Endodermal cell (in vitro differentiated cells): ENCODE data around the gene KCNQ1. TPM values are rescaled to one million over a fixed set of nuclear protein-coding genes. Genes with fewer than 3 reads are reported as not detected.

ENCODE experiments used
- DNase-seq: peaks from one replicate; pipeline ENCODE4 v3.0.0-alpha.2; 2017
- H3K27ac ChIP-seq: 2 replicates; pipeline ENCODE4 v1.5.1; 2013; ENCODE audit warnings: mild to moderate bottlenecking, low read depth, low read length, moderate library complexity
- H3K27me3 ChIP-seq: 2 replicates; pipeline ENCODE4 v1.6.1; 2013; ENCODE audit warnings: mild to moderate bottlenecking, low read length, moderate library complexity; ENCODE audit not compliant: insufficient read depth, control insufficient read depth, poor library complexity, severe bottlenecking
- H3K36me3 ChIP-seq: 2 replicates; pipeline ENCODE4 v1.7.0; 2013; ENCODE audit warnings: mild to moderate bottlenecking, low read length, moderate library complexity; ENCODE audit not compliant: control insufficient read depth, insufficient read depth
- H3K4me1 ChIP-seq: one replicate; pipeline ENCODE4 v1.7.0; 2013; ENCODE audit warnings: low read length; ENCODE audit not compliant: control insufficient read depth, insufficient read depth
- H3K4me3 ChIP-seq: 2 replicates; pipeline ENCODE4 v1.5.1; 2013; ENCODE audit warnings: mild to moderate bottlenecking, low read length, moderate library complexity
- H3K9ac ChIP-seq: 2 replicates; pipeline ENCODE4 v1.6.1; 2013; ENCODE audit warnings: mild to moderate bottlenecking, low read length, moderate library complexity; ENCODE audit not compliant: poor library complexity, severe bottlenecking; ENCODE audit errors: extremely low read depth
- H3K9me3 ChIP-seq: 2 replicates; pipeline ENCODE4 v1.6.1; 2013; ENCODE audit warnings: mild to moderate bottlenecking, low read length, moderate library complexity; ENCODE audit not compliant: control insufficient read depth
- H3K27ac Mint-ChIP-seq: 2 replicates; pipeline ENCODE4 v1.8.0; 2020; ENCODE audit warnings: mixed read lengths
- H3K27me3 Mint-ChIP-seq: 2 replicates; pipeline ENCODE4 v1.8.0; 2021; ENCODE audit warnings: mild to moderate bottlenecking, mixed read lengths; ENCODE audit not compliant: insufficient read depth
- H3K36me3 Mint-ChIP-seq: 2 replicates; pipeline ENCODE4 v1.8.0; 2020; ENCODE audit warnings: low read depth, mixed read lengths
- H3K4me1 Mint-ChIP-seq: 2 replicates; pipeline ENCODE4 v1.8.0; 2020; ENCODE audit warnings: mixed read lengths
- H3K4me3 Mint-ChIP-seq: 2 replicates; pipeline ENCODE4 v1.8.0; 2020; ENCODE audit warnings: mild to moderate bottlenecking, moderate library complexity, mixed read lengths
- H3K9me3 Mint-ChIP-seq: 2 replicates; pipeline ENCODE4 v1.8.0; 2020; ENCODE audit warnings: mild to moderate bottlenecking, mixed read lengths
- WGBS, 2 experiments: methylation state at CpG; one replicate each; pipeline versions ENCODE4 v1.1.5 to v1.1.7; 2013; ENCODE audit warnings: missing lambda C conversion rate in 2 of 2, mixed read lengths in 1 of 2; ENCODE audit not compliant: insufficient coverage in 1 of 2, insufficient read length in 1 of 2; 5-methylcytosine and 5-hydroxymethylcytosine counted together
- total RNA-seq, 2 donors: library from RNA; stranded (reverse); fragmentation: NEBNext Ultra II Directional in 1 of 2; extraction: Animal tissue kit (Norgen Biotek cat#: 25700) in 1 of 2; gene quantifications; 2 replicates in 1 of 2; 3 replicates in 1 of 2; pipeline ENCODE4 v1.2.1, GENCODE V29; 2021
- TF ChIP-seq, protein P1 (sequence below): fragments of 200-600 bp; sonication (generic); conservative IDR thresholded peaks from 2 replicates; pipeline ENCODE4 v1.5.0; 2021; ENCODE audit warnings: antibody characterized with exemption, mild to moderate bottlenecking

KCNQ1 gene
- total RNA-seq, 2 donors from 2014 or later, result 1.8 to 3.5 TPM

DNA sequence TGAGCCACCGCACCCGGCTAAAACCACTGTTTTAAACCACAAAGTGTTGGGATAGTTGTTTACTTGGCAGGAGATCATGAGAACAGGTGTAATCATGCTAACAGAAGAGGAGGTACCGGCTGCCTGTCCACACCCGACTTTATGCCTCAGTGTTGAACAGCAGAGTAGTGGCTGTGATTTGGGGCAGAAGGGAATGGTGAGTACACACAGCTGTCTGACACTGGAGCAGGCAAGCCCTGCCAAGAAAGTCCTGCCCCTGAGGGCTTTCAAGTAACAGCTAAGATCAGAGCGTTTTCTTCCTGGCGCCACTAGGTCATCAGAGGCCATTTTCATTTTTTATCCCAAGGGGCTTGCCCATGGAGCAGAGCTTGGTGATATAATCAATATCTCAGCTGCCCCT is 432.7 kb downstream of the KCNQ1 start:
- H3K27me3 Mint-ChIP-seq, result peaks cover 83% of the 10 kb centered on the region
- no peaks in the 10 kb centered on the region for H3K9me3 ChIP-seq
- H3K27ac Mint-ChIP-seq, result no peak overlapping the region
- peaks cover 2% of the 10 kb centered on the region for H3K36me3 Mint-ChIP-seq
- H3K4me3 ChIP-seq, result no peak overlapping the region
- H3K4me1 ChIP-seq, result no peaks in the 10 kb centered on the region
- no peak overlapping the region for H3K9ac ChIP-seq
- 94 to 100% methylated on average over 5 to 6 of the region's 6 CpGs for WGBS, 2 experiments
- peaks cover 24% of the 10 kb centered on the region for H3K27me3 ChIP-seq
- TF ChIP-seq, protein P1, sequence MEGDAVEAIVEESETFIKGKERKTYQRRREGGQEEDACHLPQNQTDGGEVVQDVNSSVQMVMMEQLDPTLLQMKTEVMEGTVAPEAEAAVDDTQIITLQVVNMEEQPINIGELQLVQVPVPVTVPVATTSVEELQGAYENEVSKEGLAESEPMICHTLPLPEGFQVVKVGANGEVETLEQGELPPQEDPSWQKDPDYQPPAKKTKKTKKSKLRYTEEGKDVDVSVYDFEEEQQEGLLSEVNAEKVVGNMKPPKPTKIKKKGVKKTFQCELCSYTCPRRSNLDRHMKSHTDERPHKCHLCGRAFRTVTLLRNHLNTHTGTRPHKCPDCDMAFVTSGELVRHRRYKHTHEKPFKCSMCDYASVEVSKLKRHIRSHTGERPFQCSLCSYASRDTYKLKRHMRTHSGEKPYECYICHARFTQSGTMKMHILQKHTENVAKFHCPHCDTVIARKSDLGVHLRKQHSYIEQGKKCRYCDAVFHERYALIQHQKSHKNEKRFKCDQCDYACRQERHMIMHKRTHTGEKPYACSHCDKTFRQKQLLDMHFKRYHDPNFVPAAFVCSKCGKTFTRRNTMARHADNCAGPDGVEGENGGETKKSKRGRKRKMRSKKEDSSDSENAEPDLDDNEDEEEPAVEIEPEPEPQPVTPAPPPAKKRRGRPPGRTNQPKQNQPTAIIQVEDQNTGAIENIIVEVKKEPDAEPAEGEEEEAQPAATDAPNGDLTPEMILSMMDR, result no peak
- no peak for DNase-seq
- no peaks in the 10 kb centered on the region for H3K36me3 ChIP-seq
- peaks cover 12% of the 10 kb centered on the region for H3K9me3 Mint-ChIP-seq
- peaks cover under 1% of the 10 kb centered on the region for H3K4me1 Mint-ChIP-seq
- H3K27ac ChIP-seq, result no peak overlapping the region
- H3K4me3 Mint-ChIP-seq, result no peak overlapping the region

DNA sequence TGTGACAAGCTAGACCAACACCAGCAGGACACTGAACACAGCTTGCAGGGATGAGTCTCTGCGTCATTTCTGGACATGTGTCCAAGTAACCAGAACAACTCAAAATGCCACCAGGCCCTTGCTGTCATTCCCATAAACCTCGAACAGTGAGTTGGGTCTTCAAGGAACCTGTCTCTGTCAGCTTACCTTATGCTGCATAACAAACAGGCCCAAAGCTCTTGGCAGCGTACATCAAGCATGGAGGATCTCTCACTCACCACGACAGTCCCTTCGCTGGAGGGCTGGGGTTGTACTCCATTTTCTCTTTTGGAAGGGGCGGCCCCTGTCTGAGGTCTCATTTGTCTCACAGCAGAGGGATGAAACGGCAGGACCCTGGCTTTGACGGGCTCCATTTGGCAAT is 434.0 kb downstream of the KCNQ1 start:
- Histone ChIP-seq H3K9me3 (no peaks in the 10 kb centered on the region), H3K4me1 (peaks cover 5% of the 10 kb centered on the region), H3K4me3 (no peak overlapping the region), H3K36me3 (no peaks in the 10 kb centered on the region), H3K9ac (no peak overlapping the region), H3K27ac (no peak overlapping the region), H3K27me3 (peaks cover 32% of the 10 kb centered on the region)
- WGBS, 2 experiments, result 95 to 97% methylated on average over 8 of the region's 8 CpGs
- H3K4me1 Mint-ChIP-seq, result peaks cover 7% of the 10 kb centered on the region
- no peak overlapping the region for H3K27ac Mint-ChIP-seq
- no peak for DNase-seq
- peaks cover 7% of the 10 kb centered on the region for H3K36me3 Mint-ChIP-seq
- TF ChIP-seq, protein P1, result no peak
- no peak overlapping the region for H3K4me3 Mint-ChIP-seq
- H3K9me3 Mint-ChIP-seq, result peaks cover 12% of the 10 kb centered on the region
- H3K27me3 Mint-ChIP-seq, result peaks cover 89% of the 10 kb centered on the region

DNA sequence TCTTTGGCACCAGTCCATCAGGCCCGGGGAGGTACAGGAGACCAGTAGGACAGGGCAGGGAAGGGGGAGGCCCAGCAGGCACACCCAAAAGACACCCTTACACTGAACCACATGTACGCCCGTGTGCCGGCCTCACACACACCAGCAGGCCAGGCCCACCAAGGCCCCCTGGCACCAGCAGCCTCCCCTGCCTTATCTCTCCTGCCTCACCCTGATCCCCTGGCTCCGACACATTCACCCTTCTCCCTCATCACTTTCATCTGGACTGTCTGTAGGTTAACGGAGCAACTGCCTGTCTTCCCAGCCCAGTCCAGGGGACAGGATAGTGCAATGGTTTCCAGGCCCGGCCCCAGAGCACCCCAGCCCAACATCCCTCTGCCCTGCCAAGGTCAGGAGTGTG is 435.8 kb downstream of the KCNQ1 start:
- TF ChIP-seq, protein P1, result no peak
- DNase-seq, result no peak
- Mint-ChIP-seq H3K27ac (no peak overlapping the region), H3K9me3 (peaks cover 10% of the 10 kb centered on the region), H3K36me3 (peaks cover 7% of the 10 kb centered on the region), H3K27me3 (peaks cover 75% of the 10 kb centered on the region), H3K4me1 (peaks cover 7% of the 10 kb centered on the region), H3K4me3 (no peak overlapping the region)
- H3K9ac ChIP-seq, result no peak overlapping the region
- 91 to 94% methylated on average over 4 to 7 of the region's 7 CpGs for WGBS, 2 experiments
- H3K27me3 ChIP-seq, result peaks cover 29% of the 10 kb centered on the region
- no peak overlapping the region for H3K4me3 ChIP-seq
- no peaks in the 10 kb centered on the region for H3K9me3 ChIP-seq
- H3K4me1 ChIP-seq, result peaks cover 5% of the 10 kb centered on the region
- no peaks in the 10 kb centered on the region for H3K36me3 ChIP-seq
- no peak overlapping the region for H3K27ac ChIP-seq
